ENCODE data around the gene MAP7D1. TPM values are rescaled to one million over a fixed set of nuclear protein-coding genes. Genes with fewer than 3 reads are reported as not detected.
A peak's percentile ranks its signal among the peaks of the same experiment; 100 is the strongest.

MAP7D1 gene
- total and polyA plus RNA-seq, 2 experiments from 2014 or later: 46.0 to 97.8 TPM

- TF ChIP-seq EZH2 (IDR thresholded peaks at IDR 0.05; ENCODE audit: borderline replicate concordance): no peak
- TF ChIP-seq, protein P1, sequence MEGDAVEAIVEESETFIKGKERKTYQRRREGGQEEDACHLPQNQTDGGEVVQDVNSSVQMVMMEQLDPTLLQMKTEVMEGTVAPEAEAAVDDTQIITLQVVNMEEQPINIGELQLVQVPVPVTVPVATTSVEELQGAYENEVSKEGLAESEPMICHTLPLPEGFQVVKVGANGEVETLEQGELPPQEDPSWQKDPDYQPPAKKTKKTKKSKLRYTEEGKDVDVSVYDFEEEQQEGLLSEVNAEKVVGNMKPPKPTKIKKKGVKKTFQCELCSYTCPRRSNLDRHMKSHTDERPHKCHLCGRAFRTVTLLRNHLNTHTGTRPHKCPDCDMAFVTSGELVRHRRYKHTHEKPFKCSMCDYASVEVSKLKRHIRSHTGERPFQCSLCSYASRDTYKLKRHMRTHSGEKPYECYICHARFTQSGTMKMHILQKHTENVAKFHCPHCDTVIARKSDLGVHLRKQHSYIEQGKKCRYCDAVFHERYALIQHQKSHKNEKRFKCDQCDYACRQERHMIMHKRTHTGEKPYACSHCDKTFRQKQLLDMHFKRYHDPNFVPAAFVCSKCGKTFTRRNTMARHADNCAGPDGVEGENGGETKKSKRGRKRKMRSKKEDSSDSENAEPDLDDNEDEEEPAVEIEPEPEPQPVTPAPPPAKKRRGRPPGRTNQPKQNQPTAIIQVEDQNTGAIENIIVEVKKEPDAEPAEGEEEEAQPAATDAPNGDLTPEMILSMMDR (IDR thresholded peaks at IDR 0.05; ENCODE audit: poor library complexity): no peak
- TF ChIP-seq EZH2phosphoT487 (IDR thresholded peaks at IDR 0.05; ENCODE audit: low read depth, severe bottlenecking, unreplicated experiment): no peak
- Histone ChIP-seq H4K20me1 (ENCODE audit: insufficient read depth, poor library complexity, severe bottlenecking) (peaks cover 13% of the 10 kb centered on the region), H3K79me2 (peaks cover 32% of the 10 kb centered on the region), H3K4me3 (no peak overlapping the region), H3K27ac (no peak overlapping the region), H3K36me3 (replicated peaks; ENCODE audit: insufficient read depth, low read depth) (no peaks in the 10 kb centered on the region), H3K4me1 (ENCODE audit: insufficient read depth) (peaks cover 32% of the 10 kb centered on the region), H3K4me2 (no peak overlapping the region), H3K27me3 (no peaks in the 10 kb centered on the region), H3K9me2 (replicated peaks; ENCODE audit: insufficient read depth) (no peaks in the 10 kb centered on the region), H2AFZ (no peak overlapping the region), H3K9me3 (ENCODE audit: low read depth) (no peaks in the 10 kb centered on the region)
- DNase-seq (ENCODE audit: low spot score): no peak
- 94% methylated on average over 6 of the region's 6 CpGs for WGBS (ENCODE audit: low lambda C conversion rate, missing lambda C conversion rate)
Observed at GRCh38 chr1:36153476-36153875, 2.5 kb upstream of the MAP7D1 start.

GRCh38 chr1:36154335-36154734 is 1.6 kb upstream of the MAP7D1 start:
- no peaks in the 10 kb centered on the region for H3K27me3 ChIP-seq
- no peak overlapping the region for H2AFZ ChIP-seq
- no peak overlapping the region for H3K4me3 ChIP-seq
- peak overlapping the region; percentile 98 for H3K27ac ChIP-seq
- H3K4me1 ChIP-seq (ENCODE audit: insufficient read depth): peaks cover 37% of the 10 kb centered on the region
- H3K4me2 ChIP-seq: peak overlapping the region; percentile 93
- H3K9me3 ChIP-seq (ENCODE audit: low read depth): no peaks in the 10 kb centered on the region
- peaks cover 36% of the 10 kb centered on the region for H3K79me2 ChIP-seq
- WGBS (ENCODE audit: low lambda C conversion rate, missing lambda C conversion rate): 92% methylated on average over 6 of the region's 6 CpGs
- TF ChIP-seq, protein P1 (IDR thresholded peaks at IDR 0.05; ENCODE audit: poor library complexity): no peak
- H4K20me1 ChIP-seq (ENCODE audit: insufficient read depth, poor library complexity, severe bottlenecking): peaks cover 22% of the 10 kb centered on the region
- no peaks in the 10 kb centered on the region for H3K36me3 ChIP-seq (replicated peaks; ENCODE audit: insufficient read depth, low read depth)
- no peak for DNase-seq (ENCODE audit: low spot score)
- no peaks in the 10 kb centered on the region for H3K9me2 ChIP-seq (replicated peaks; ENCODE audit: insufficient read depth)

DNA sequence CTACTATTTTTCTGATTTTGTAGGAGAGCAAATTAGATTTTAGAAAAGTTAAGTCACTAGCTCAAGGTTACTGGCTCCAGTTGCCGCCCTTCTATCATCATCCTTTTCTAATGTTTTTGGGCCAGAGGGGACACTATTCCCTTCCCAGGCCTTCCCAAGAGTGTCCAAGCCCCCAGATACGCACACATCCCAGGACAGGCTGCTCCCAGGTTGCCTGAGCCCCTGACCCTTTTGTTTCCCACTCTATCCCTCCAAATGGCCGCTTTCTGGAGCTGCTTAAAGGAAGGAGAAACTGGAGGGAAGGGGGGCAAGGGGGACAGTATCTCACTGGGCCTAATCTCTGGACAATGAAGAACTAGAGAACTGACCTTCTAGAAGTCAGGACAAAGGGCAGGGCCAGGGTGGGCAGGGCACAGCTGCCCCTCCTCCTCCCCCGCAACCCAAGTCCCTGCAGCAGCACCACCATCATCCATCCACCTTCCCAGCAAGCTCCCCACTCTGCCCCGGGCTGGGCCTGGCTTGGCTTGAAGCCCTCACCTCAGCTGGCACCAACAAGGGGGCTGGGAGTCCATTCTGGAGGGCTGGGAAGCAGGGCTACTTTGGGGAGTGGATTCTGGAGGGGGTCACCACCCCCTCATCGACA is 1.1 kb upstream of the MAP7D1 start:
- peaks cover 26% of the 10 kb centered on the region for H4K20me1 ChIP-seq (ENCODE audit: insufficient read depth, poor library complexity, severe bottlenecking)
- TF ChIP-seq EZH2 (IDR thresholded peaks at IDR 0.05; ENCODE audit: borderline replicate concordance): no peak
- TF ChIP-seq, protein P1 (IDR thresholded peaks at IDR 0.05; ENCODE audit: poor library complexity): no peak
- TF ChIP-seq EZH2phosphoT487 (IDR thresholded peaks at IDR 0.05; ENCODE audit: low read depth, severe bottlenecking, unreplicated experiment): no peak
- H3K9me2 ChIP-seq (replicated peaks; ENCODE audit: insufficient read depth): no peaks in the 10 kb centered on the region
- H3K27ac ChIP-seq: peak overlapping the region; percentile 98
- no peaks in the 10 kb centered on the region for H3K9me3 ChIP-seq (ENCODE audit: low read depth)
- WGBS (ENCODE audit: low lambda C conversion rate, missing lambda C conversion rate): 57% methylated on average over 5 of the region's 6 CpGs
- peak overlapping the region; percentile 90 for H2AFZ ChIP-seq
- H3K4me3 ChIP-seq: peak overlapping the region; percentile 81
- no peaks in the 10 kb centered on the region for H3K27me3 ChIP-seq
- peaks cover 35% of the 10 kb centered on the region for H3K4me1 ChIP-seq (ENCODE audit: insufficient read depth)
- peak; percentile 51 for DNase-seq (ENCODE audit: low spot score)
- peak overlapping the region; percentile 93 for H3K4me2 ChIP-seq
- peaks cover 42% of the 10 kb centered on the region for H3K79me2 ChIP-seq
- H3K36me3 ChIP-seq (replicated peaks; ENCODE audit: insufficient read depth, low read depth): no peaks in the 10 kb centered on the region

Measured in hepatocyte (in vitro differentiated cells).